Suprapubic skin (tissue), 4 donors: ENCODE data around the gene CROCC2. TPM values are rescaled to one million over a fixed set of nuclear protein-coding genes. Genes with fewer than 3 reads are reported as not detected.
A peak's percentile ranks its signal among the peaks of the same experiment; 100 is the strongest.

Experiments
- DNase-seq, 2 donors: peaks; one replicate each; pipeline ENCODE4 v3.0.0-alpha.2; 2019; ENCODE audit warnings: low spot score in 2 of 2
- H3K27ac ChIP-seq: fragments of 200-600 bp; sonication (generic); one replicate; pipeline ENCODE4 v1.5.1; 2019
- H3K27me3 ChIP-seq: fragments of 200-600 bp; sonication (generic); one replicate; pipeline ENCODE4 v1.5.1; 2019
- H3K36me3 ChIP-seq: fragments of 200-600 bp; sonication (generic); one replicate; pipeline ENCODE4 v1.5.1; 2019
- H3K4me1 ChIP-seq: fragments of 200-600 bp; sonication (generic); one replicate; pipeline ENCODE4 v1.5.1; 2019
- H3K4me3 ChIP-seq: fragments of 200-600 bp; sonication (generic); one replicate; pipeline ENCODE4 v1.5.1; 2019; ENCODE audit warnings: mild to moderate bottlenecking
- H3K9me3 ChIP-seq: fragments of 200-600 bp; sonication (generic); one replicate; pipeline ENCODE4 v1.5.1; 2019
- EP300 ChIP-seq: sonication (generic); formaldehyde crosslinking; IDR thresholded peaks from one replicate; pipeline ENCODE4 v1.6.1; 2017; ENCODE audit warnings: antibody characterized with exemption
- POLR2A ChIP-seq, 2 donors: fragments of 450-650 bp; IDR thresholded peaks; one replicate each; pipeline ENCODE4 v1.6.1; 2017; ENCODE audit warnings: antibody characterized with exemption in 2 of 2, mild to moderate bottlenecking in 2 of 2, moderate library complexity in 2 of 2
- POLR2AphosphoS5 ChIP-seq, 3 donors: sonication (generic); formaldehyde crosslinking; IDR thresholded peaks; one replicate each; pipeline ENCODE4 v1.6.1; 2017; ENCODE audit warnings: antibody characterized with exemption in 3 of 3
- WGBS: methylation state at CpG from one replicate; pipeline ENCODE4 v1.1.5; 2018; 5-methylcytosine and 5-hydroxymethylcytosine counted together
- total RNA-seq, 4 donors: library from RNA; depleted of rRNA; stranded (reverse); fragments of >200 nt; gene quantifications; one replicate each; pipeline ENCODE4 v1.1.0, GENCODE V29; 2016
- TF ChIP-seq, protein P1 (sequence below), 2 donors: fragments of 200-600 bp in 1 of 2; fragments of 450-650 bp in 1 of 2; sonication (generic) in 1 of 2; IDR thresholded peaks; one replicate each; pipeline ENCODE4 v1.5.1; 2016 to 2019; ENCODE audit warnings: antibody characterized with exemption in 2 of 2, mild to moderate bottlenecking in 1 of 2, moderate library complexity in 1 of 2

Gene CROCC2
- total RNA-seq, 4 donors from 2014 or later = not detected

DNA sequence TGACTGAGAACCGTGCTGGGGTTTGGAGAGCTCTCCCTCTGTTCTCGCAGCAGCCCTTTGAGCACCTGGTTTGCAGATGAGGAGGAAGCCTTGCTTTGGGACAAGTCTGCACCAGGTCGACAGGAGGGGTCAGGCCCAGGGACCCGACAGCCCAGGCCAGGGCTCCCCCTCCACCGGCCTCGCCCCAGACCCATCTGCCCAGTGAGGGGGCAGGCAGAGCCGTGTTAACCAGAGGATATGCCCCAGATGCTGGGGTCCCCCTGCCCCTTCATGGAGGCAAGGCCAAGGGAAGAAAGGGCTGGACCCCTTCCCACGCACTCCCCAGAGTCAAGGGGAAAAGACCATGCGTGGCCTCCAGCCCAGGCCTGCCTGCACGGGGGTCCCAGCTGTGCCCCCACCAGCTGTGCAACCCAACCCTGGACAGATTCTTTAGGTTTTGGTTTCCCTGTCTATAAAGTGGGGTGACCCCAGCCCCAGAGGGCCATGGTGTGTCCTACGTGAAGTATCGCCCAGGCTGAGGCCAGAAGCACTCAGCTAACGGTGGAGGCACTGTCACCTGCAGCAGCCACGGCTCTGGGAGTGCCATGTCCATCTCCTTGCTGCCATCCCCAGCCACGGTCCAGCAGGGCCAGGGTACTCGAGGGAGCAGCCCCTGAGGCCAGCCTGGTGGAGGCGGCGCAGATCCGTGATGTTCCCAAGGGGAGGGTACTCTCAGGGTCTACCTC lies 87.5 kb downstream of the CROCC2 start:
- 95% methylated on average over 10 of the region's 19 CpGs for WGBS
- Histone ChIP-seq H3K4me3 (no peak overlapping the region), H3K9me3 (no peaks in the 10 kb centered on the region), H3K27ac (no peak overlapping the region), H3K27me3 (peaks cover 6% of the 10 kb centered on the region), H3K4me1 (peaks cover 61% of the 10 kb centered on the region), H3K36me3 (no peaks in the 10 kb centered on the region)
- peak; percentile 60 to 74 for DNase-seq
- TF ChIP-seq, protein P1, sequence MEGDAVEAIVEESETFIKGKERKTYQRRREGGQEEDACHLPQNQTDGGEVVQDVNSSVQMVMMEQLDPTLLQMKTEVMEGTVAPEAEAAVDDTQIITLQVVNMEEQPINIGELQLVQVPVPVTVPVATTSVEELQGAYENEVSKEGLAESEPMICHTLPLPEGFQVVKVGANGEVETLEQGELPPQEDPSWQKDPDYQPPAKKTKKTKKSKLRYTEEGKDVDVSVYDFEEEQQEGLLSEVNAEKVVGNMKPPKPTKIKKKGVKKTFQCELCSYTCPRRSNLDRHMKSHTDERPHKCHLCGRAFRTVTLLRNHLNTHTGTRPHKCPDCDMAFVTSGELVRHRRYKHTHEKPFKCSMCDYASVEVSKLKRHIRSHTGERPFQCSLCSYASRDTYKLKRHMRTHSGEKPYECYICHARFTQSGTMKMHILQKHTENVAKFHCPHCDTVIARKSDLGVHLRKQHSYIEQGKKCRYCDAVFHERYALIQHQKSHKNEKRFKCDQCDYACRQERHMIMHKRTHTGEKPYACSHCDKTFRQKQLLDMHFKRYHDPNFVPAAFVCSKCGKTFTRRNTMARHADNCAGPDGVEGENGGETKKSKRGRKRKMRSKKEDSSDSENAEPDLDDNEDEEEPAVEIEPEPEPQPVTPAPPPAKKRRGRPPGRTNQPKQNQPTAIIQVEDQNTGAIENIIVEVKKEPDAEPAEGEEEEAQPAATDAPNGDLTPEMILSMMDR (IDR thresholded peaks at IDR 0.05) = no peak

DNA sequence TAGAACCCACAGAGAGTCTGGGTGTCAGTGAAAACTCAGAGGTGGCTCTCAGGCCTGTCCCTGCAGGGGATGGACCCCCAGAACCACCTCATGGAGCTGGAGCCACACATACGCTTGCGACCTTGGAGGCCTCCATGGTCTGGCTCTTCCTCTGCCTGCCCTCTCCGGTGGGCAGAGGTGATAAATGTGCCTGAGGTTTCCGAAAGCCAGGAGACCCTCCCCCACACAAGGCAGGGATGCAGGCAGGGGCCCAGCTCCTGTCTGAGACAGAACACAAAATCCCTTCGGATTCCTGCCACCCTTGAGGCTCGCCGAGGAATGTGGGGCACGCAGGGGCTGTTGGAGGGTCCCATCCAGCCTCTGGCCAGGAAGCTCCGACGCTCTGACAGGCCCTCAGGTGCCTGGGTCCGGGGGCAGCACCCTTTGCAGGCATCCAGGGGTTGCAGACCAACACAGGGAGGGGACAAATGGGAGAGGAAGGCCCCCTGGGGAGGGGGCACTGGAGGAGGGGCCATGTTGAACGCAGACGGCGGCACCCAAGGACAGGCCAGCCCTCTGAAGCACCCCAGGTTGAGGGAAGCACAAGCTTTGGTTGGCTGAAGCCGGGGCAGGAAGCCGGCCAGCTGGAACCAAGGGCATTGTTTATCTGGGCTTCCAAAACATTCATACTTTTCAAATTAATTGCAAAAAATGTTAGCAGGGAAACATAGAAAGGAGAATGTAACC lies 88.2 kb downstream of the CROCC2 start:
- no peaks in the 10 kb centered on the region for H3K9me3 ChIP-seq
- no peak overlapping the region for H3K4me3 ChIP-seq
- no peaks in the 10 kb centered on the region for H3K36me3 ChIP-seq
- H3K4me1 ChIP-seq = peaks cover 61% of the 10 kb centered on the region
- peak in 1 of 2 donors; percentile 61 for DNase-seq
- peaks cover 9% of the 10 kb centered on the region for H3K27me3 ChIP-seq
- WGBS = 51% methylated on average over 8 of the region's 16 CpGs
- H3K27ac ChIP-seq = no peak overlapping the region
- TF ChIP-seq EP300 = no peak
- TF ChIP-seq POLR2A (IDR thresholded peaks at IDR 0.05) = no peak
- no peak for TF ChIP-seq POLR2AphosphoS5 (IDR thresholded peaks at IDR 0.05)

DNA sequence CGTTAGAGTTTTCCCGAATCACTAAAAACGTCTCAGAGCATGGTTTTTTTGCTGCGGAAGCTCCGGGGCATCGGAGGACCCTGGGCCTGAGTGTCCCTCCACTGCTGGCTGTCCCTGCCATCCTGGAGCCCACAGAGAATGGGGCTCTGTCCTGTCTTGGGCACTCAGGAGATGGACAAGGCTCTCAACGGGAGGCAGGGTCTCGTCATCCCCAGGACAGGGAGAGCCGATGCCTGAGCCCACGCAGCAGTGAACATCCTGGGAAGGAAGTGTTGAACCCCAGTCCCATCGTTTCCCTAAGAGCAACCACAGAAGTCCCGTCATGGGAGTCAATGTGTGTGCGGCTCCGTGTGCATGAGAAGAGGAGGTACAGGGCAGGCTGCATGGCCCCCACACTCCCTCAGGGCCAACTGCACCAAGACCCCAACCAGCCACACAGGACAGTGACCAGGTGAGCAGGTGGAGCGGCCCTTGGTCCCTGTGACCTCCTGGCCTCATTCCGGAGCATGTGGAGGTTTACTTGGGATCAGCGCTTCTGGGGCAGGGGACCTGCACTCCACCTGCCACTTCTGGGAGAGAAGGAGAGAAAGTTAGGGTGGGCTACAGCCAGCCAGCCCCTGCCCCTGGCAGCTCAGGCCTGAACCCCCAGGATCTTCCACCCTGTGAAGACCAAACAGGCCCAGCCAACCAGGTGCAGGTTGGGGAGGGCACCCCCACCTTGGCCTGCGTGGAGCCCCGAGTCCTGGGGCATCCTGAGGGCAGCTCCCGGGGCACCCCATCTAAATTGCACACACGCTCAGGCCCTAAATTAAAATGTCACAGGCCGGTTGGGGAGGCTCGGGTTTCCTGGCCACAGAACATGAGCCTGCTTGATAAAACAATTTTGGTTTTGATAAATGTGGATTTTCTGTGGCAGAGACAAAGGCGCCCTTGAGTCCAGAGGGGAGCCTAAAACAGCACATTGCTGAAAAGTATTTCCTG lies 89.2 kb downstream of the CROCC2 start:
- TF ChIP-seq EP300 (no peak), POLR2A (IDR thresholded peaks at IDR 0.05) (no peak), POLR2AphosphoS5 (IDR thresholded peaks at IDR 0.05) (no peak)
- TF ChIP-seq, protein P1 (IDR thresholded peaks at IDR 0.05) = no peak
- WGBS = 80% methylated on average over 18 of the region's 24 CpGs
- DNase-seq = peak in 1 of 2 donors; percentile 59
- no peak overlapping the region for H3K27ac ChIP-seq
- no peaks in the 10 kb centered on the region for H3K9me3 ChIP-seq
- H3K4me3 ChIP-seq = no peak overlapping the region
- no peaks in the 10 kb centered on the region for H3K36me3 ChIP-seq
- H3K4me1 ChIP-seq = peaks cover 65% of the 10 kb centered on the region
- H3K27me3 ChIP-seq = peaks cover 12% of the 10 kb centered on the region

GRCh38 chr2:240996161-240996833 lies 90.2 kb downstream of the CROCC2 start:
- Histone ChIP-seq H3K27me3 (peaks cover 12% of the 10 kb centered on the region), H3K27ac (peak overlapping the region; percentile 68), H3K4me3 (no peak overlapping the region), H3K4me1 (peaks cover 64% of the 10 kb centered on the region), H3K9me3 (no peaks in the 10 kb centered on the region), H3K36me3 (no peaks in the 10 kb centered on the region)
- TF ChIP-seq EP300 = no peak
- no peak for TF ChIP-seq POLR2A (IDR thresholded peaks at IDR 0.05)
- TF ChIP-seq POLR2AphosphoS5 (IDR thresholded peaks at IDR 0.05) = no peak
- TF ChIP-seq, protein P1 (IDR thresholded peaks at IDR 0.05) = no peak
- WGBS = 83% methylated on average over 12 of the region's 19 CpGs
- DNase-seq = peak; percentile 62 to 77

DNA sequence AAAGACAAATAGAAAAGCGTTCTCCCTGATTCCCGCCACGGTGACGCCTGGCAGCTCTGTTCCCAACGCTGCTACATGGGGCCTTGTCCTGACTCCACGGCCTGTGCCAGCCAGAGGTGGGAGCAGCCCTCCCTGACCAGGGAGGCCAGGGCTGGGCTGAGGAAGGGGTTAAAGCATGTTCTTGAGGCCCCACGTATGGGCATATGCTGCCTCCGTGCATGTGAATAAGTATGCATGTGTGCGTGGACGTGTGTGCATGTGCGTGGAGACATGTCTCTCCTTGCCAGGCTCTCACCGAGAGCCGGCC lies 90.7 kb downstream of the CROCC2 start:
- Histone ChIP-seq H3K36me3 (no peaks in the 10 kb centered on the region), H3K4me3 (peak overlapping the region; percentile 10), H3K27me3 (peaks cover 12% of the 10 kb centered on the region), H3K4me1 (peaks cover 66% of the 10 kb centered on the region), H3K9me3 (no peaks in the 10 kb centered on the region), H3K27ac (peak overlapping the region; percentile 68)
- WGBS = 86% methylated on average over 11 of the region's 13 CpGs
- TF ChIP-seq, protein P1 (IDR thresholded peaks at IDR 0.05) = no peak
- TF ChIP-seq EP300 = no peak
- TF ChIP-seq POLR2AphosphoS5 (IDR thresholded peaks at IDR 0.05) = no peak
- TF ChIP-seq POLR2A (IDR thresholded peaks at IDR 0.05) = no peak
- DNase-seq = peak in 1 of 2 donors; percentile 58
